Heart right ventricle (tissue), 16 donors: Measurements from ENCODE around the gene ADGRA3. TPM values are rescaled to one million over a fixed set of nuclear protein-coding genes. Genes with fewer than 3 reads are reported as not detected.

ENCODE experiments used
- ATAC-seq, 8 donors: fragments of 200-7000 bp; cut with Tn5 transposase; one replicate each; pipeline ENCODE4 v1.9.1; 2020; ENCODE audit warnings: mild to moderate bottlenecking in 8 of 8, moderate library complexity in 8 of 8, moderate number of reproducible peaks in 1 of 8
- DNase-seq, 2 donors: peaks; one replicate each; pipeline ENCODE4 v3.0.0-alpha.2; 2020
- H3K27ac ChIP-seq, 10 donors: fragments of 200-600 bp; sonication (generic) in 2 of 10; one replicate each; pipeline versions ENCODE4 v1.5.0 to v1.8.0; 2020 to 2022; ENCODE audit warnings: mild to moderate bottlenecking in 3 of 10
- H3K27me3 ChIP-seq, 7 donors: fragments of 200-600 bp; one replicate each; pipeline ENCODE4 v1.8.0; 2021 to 2022; ENCODE audit warnings: mild to moderate bottlenecking in 2 of 7
- H3K36me3 ChIP-seq, 9 donors: fragments of 200-600 bp; sonication (generic) in 1 of 9; one replicate each; pipeline versions ENCODE4 v1.5.0 to v1.8.0; 2020 to 2022; ENCODE audit warnings: mild to moderate bottlenecking in 2 of 9
- H3K4me1 ChIP-seq, 9 donors: fragments of 200-600 bp; sonication (generic) in 1 of 9; one replicate each; pipeline versions ENCODE4 v1.5.0 to v1.8.0; 2020 to 2022; ENCODE audit warnings: mild to moderate bottlenecking in 4 of 9
- H3K4me3 ChIP-seq, 10 donors: fragments of 200-600 bp; sonication (generic) in 2 of 10; one replicate each; pipeline versions ENCODE4 v1.5.0 to v1.8.0; 2020 to 2022; ENCODE audit warnings: mild to moderate bottlenecking in 7 of 10, moderate library complexity in 2 of 10
- H3K9me3 ChIP-seq, 11 donors: fragments of 200-600 bp in 10 of 11; sonication (generic) in 2 of 11; one replicate each; pipeline versions ENCODE4 v1.5.0 to v1.8.0; 2013 to 2022; ENCODE audit warnings: mild to moderate bottlenecking in 2 of 11, control low read depth in 1 of 11, moderate library complexity in 1 of 11
- WGBS, 2 donors: extraction: QIAGEN DNeasy Blood & Tissue Kit; methylation state at CpG; one replicate each; pipeline ENCODE4 v1.1.7; 2013; ENCODE audit warnings: inconsistent platforms in 1 of 2; 5-methylcytosine and 5-hydroxymethylcytosine counted together
- intact Hi-C, 10 donors: fragments of 100-400 bp; cut with DNase I; formaldehyde crosslinking; loops; one replicate each; pipeline versions ENCODE4 v1.11.1 to v1.14.2; 2022
- polyA plus RNA-seq, 2 donors: library from polyadenylated mRNA; stranded (reverse); fragments of 200-250 nt; gene quantifications; one replicate each; pipeline ENCODE4 v1.2.3, GENCODE V29; 2013
- total RNA-seq, 10 donors: library from RNA; stranded (reverse); fragmentation: NEBNext Ultra II Directional in 3 of 10; extraction: Animal tissue kit (Norgen Biotek cat#: 25700) in 3 of 10; gene quantifications; one replicate each; pipeline versions ENCODE4 v1.2.1 to v1.2.4, GENCODE V29; 2021 to 2023
- TF ChIP-seq, protein P1 (sequence below), 9 donors: fragments of 200-600 bp; sonication (generic) in 2 of 9; IDR thresholded peaks; one replicate each; pipeline versions ENCODE4 v1.5.0 to v1.8.0; 2021 to 2022; ENCODE audit warnings: antibody characterized with exemption in 9 of 9, mild to moderate bottlenecking in 5 of 9, moderate library complexity in 1 of 9
- donor health status: Arrhythmogenic right ventricular cardiomyopathy.
- donor health status: ischemic (EF 13 %, LVEDD 7.1; RV severe dilation, severe dysfunction).
- donor health status: healthy with polysubstance abuse.
- donor health status: DM: no; HTN: yes; CAD: no.
- donor health status: DM: no; HTN: no; CAD: no.
- donor health status: ischemic (EF 25% LVEDD 6.9; RV normal size, moderate dysfunction).
- donor health status: ischemic (EF 25% LVEDD 5.7; RV mildly dilated, moderate dysfunction).
- donor health status: healthy.
- donor health status: DM: yes; HTN: yes; CAD: no.
- donor health status: Ischemic cardiomyopathy.
- donor health status: ischemic (EF 35%, LVEDD 5.7; RV mildly dilated, moderate dysfunction).
- donor health status: nonischemic (EF 11% LVEDD 7.7; RV severe dilation, severe dysfunction).
- donor health status: DM: yes; HTN: yes; CAD: no.
- donor health status: PGD.
- donor health status: ischemic (EF 29% LVEDD 5.4; RV normal size, mild dysfunction).
- donor health status: nonischemic (EF 23%, LVEDD 6.1; RV moderate dilation, normal function).

ADGRA3 gene
- total and polyA plus RNA-seq, 12 donors, result 4.9 to 29.5 (median 20.8) TPM

DNA sequence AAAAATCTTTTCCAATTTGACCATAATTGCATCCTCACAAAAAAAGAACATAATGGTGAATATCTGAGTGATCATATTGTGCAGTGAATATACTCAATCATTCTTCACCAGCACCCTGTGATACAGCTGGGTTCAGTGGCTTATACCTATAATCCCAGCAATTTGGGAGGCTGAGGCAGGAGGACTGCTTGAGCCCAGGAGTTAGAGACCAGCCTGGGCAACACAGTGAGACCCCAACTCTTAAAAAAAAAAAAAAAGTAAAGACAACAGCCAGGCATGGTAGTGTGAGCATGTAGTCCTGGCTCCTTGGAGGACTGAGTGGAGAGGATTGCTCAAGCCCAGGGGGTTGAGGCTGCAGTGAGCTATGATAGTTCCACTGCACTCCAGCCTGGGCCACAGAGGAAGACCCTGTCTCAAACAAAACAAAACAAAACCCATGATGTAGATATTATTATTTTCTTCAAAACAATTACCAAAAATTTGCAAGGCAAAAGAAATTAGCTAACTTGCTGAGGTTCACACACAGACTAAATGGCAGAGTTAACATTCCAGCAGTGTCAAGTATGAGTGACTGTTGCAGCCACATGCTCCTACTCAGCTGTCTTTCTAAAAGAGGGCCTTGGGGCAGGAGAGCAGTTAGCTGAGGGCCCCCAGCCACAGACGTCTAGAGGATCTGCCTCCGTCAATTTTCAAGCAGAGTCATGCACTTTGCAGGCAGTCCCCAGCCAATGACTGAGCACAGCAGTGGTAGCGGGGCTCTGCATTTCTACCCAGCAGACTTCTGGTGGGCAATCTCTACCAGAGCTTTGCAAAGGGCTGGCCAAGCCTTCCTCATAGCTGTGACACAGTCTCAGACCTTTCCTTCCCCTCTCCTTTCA, 33.4 kb downstream of the ADGRA3 start:
- no peak overlapping the region for H3K27ac ChIP-seq

GRCh38 chr4:22480675-22481327, 35.1 kb downstream of the ADGRA3 start:
- Histone ChIP-seq H3K36me3 (no peaks in the 10 kb centered on the region), H3K27ac (no peak overlapping the region), H3K4me3 (no peak overlapping the region), H3K9me3 (no peaks in the 10 kb centered on the region), H3K27me3 (no peaks in the 10 kb centered on the region), H3K4me1 (peaks cover 0 to 37% (median 11%) of the 10 kb centered on the region in 9 donors)
- ATAC-seq (no peak), DNase-seq (no peak)
- intact Hi-C loops, result no loop called here
- TF ChIP-seq, protein P1, sequence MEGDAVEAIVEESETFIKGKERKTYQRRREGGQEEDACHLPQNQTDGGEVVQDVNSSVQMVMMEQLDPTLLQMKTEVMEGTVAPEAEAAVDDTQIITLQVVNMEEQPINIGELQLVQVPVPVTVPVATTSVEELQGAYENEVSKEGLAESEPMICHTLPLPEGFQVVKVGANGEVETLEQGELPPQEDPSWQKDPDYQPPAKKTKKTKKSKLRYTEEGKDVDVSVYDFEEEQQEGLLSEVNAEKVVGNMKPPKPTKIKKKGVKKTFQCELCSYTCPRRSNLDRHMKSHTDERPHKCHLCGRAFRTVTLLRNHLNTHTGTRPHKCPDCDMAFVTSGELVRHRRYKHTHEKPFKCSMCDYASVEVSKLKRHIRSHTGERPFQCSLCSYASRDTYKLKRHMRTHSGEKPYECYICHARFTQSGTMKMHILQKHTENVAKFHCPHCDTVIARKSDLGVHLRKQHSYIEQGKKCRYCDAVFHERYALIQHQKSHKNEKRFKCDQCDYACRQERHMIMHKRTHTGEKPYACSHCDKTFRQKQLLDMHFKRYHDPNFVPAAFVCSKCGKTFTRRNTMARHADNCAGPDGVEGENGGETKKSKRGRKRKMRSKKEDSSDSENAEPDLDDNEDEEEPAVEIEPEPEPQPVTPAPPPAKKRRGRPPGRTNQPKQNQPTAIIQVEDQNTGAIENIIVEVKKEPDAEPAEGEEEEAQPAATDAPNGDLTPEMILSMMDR (IDR thresholded peaks at IDR 0.05), result no peak
- WGBS, 2 donors, result 84 to 85% methylated on average over 2 of the region's 2 CpGs

More for the DNA sequence above, 33.4 kb downstream of the ADGRA3 start:
- 71 to 73% methylated on average over 3 of the region's 3 CpGs for WGBS, 2 donors
- DNase-seq (no peak), ATAC-seq (peak in 3 of 8 donors; percentile 30 to 60 (median 44))
- TF ChIP-seq, protein P1 (IDR thresholded peaks at IDR 0.05), result no peak
- no peaks in the 10 kb centered on the region for H3K36me3 ChIP-seq
- H3K4me1 ChIP-seq, result peaks cover 0 to 48% (median 15%) of the 10 kb centered on the region in 9 donors
- no peaks in the 10 kb centered on the region for H3K27me3 ChIP-seq
- intact Hi-C loops, result no loop called here
- no peak overlapping the region for H3K4me3 ChIP-seq
- H3K9me3 ChIP-seq, result no peaks in the 10 kb centered on the region

- no peak overlapping the region for H3K4me3 ChIP-seq
- DNase-seq (no peak), ATAC-seq (no peak)
- H3K4me1 ChIP-seq, result peaks cover 0 to 36% (median 3%) of the 10 kb centered on the region in 9 donors
- WGBS, 2 donors, result 38 to 48% methylated on average over 2 of the region's 2 CpGs
- intact Hi-C loops, result no loop called here
- TF ChIP-seq, protein P1 (IDR thresholded peaks at IDR 0.05), result no peak
- H3K9me3 ChIP-seq, result no peaks in the 10 kb centered on the region
- H3K36me3 ChIP-seq, result no peaks in the 10 kb centered on the region
- H3K27ac ChIP-seq, result no peak overlapping the region
- no peaks in the 10 kb centered on the region for H3K27me3 ChIP-seq
These were observed 37.4 kb downstream of the ADGRA3 start for GRCh38 chr4:22478426-22478825.

- Histone ChIP-seq H3K36me3 (no peaks in the 10 kb centered on the region), H3K27ac (no peak overlapping the region), H3K4me3 (no peak overlapping the region), H3K4me1 (peaks cover 0 to 33% (median 3%) of the 10 kb centered on the region in 9 donors), H3K9me3 (no peaks in the 10 kb centered on the region), H3K27me3 (no peaks in the 10 kb centered on the region)
- 77 to 87% methylated on average over 6 of the region's 6 CpGs for WGBS, 2 donors
- TF ChIP-seq, protein P1 (IDR thresholded peaks at IDR 0.05), result no peak
- intact Hi-C loops, result loop anchor here in 1 of 10 donors (1.0 kb wide), 1 partner anchor 36 kb away; no protein-coding TSS in a partner anchor
- ATAC-seq (no peak), DNase-seq (no peak)
These were observed 38.1 kb downstream of the ADGRA3 start for GRCh38 chr4:22477813-22478182.
